Activated naive CD4-positive, alpha-beta T cell treated with Interleukin-2 at 50 U/mL for 16 hours (primary cell): ENCODE results near the gene LSP1.
"Not testable (repeated sequence)": the region's sequence is repeated elsewhere in the genome, so short reads cannot be mapped to it uniquely, and the experiment has no call there.

Experiments
- DNase-seq: peaks from one replicate; pipeline ENCODE4 v3.0.0-alpha.2; 2020

LSP1 gene

GRCh38 chr11:1866226-1866625 lies 13.3 kb downstream of the LSP1 start:
- no peak for DNase-seq

GRCh38 chr11:1866776-1867175 lies 13.9 kb downstream of the LSP1 start:
- no peak for DNase-seq

GRCh38 chr11:1867381-1867780 lies 14.5 kb downstream of the LSP1 start:
- DNase-seq: no peak

- no peak for DNase-seq
Measured at GRCh38 chr11:1868056-1868635, 15.3 kb downstream of the LSP1 start.

- no peak for DNase-seq
Measured at GRCh38 chr11:1868636-1869291, 15.9 kb downstream of the LSP1 start.

- no peak for DNase-seq
Measured at GRCh38 chr11:1869427-1870325, 16.8 kb downstream of the LSP1 start.

- no peak for DNase-seq
Measured at GRCh38 chr11:1870326-1870696, 17.4 kb downstream of the LSP1 start.

GRCh38 chr11:1870721-1871466 lies 18.0 kb downstream of the LSP1 start:
- DNase-seq: peak; percentile 55

- no peak for DNase-seq
Measured at GRCh38 chr11:1871531-1871930, 18.6 kb downstream of the LSP1 start.

GRCh38 chr11:1872267-1872985 lies 19.5 kb downstream of the LSP1 start:
- no peak for DNase-seq

- no peak for DNase-seq
Measured at GRCh38 chr11:1873048-1873812, 20.3 kb downstream of the LSP1 start.

GRCh38 chr11:1873813-1874150 lies 20.9 kb downstream of the LSP1 start:
- DNase-seq: not testable (repeated sequence)

- not testable (repeated sequence) for DNase-seq
Measured at GRCh38 chr11:1874441-1875092, 21.7 kb downstream of the LSP1 start.

GRCh38 chr11:1875093-1875850 lies 22.4 kb downstream of the LSP1 start:
- DNase-seq: no peak

- not testable (repeated sequence) for DNase-seq
Measured at GRCh38 chr11:1875851-1876301, 23.0 kb downstream of the LSP1 start.

- DNase-seq: no peak
Measured at GRCh38 chr11:1876361-1877063, 23.6 kb downstream of the LSP1 start.

GRCh38 chr11:1877211-1878136 lies 24.6 kb downstream of the LSP1 start:
- DNase-seq: no peak
